Adrenal gland (tissue), 12 donors: Measurements from ENCODE around the gene PRKCZ. TPM values are rescaled to one million over a fixed set of nuclear protein-coding genes. Genes with fewer than 3 reads are reported as not detected.

Experiments
- DNase-seq, 7 donors: peaks; one replicate each; pipeline ENCODE4 v3.0.0-alpha.2; 2019 to 2020
- H3K27ac ChIP-seq, 5 donors: fragments of 200-600 bp; sonication (generic) in 4 of 5; 1 replicate in 3 of 5; 2 replicates in 2 of 5; pipeline versions ENCODE4 v1.5.1 to v1.8.0; 2016 to 2020; ENCODE audit warnings: mild to moderate bottlenecking in 1 of 5
- H3K27me3 ChIP-seq: fragments of 200-600 bp; 2 replicates; pipeline ENCODE4 v1.8.0; 2021
- H3K36me3 ChIP-seq, 2 donors: fragments of 200-600 bp; replicated peaks in 1 of 2; 1 replicate in 1 of 2; 2 replicates in 1 of 2; pipeline versions ENCODE4 v1.5.1 to v1.8.0; 2018 to 2022
- H3K4me1 ChIP-seq, 2 donors: fragments of 200-600 bp; replicated peaks in 1 of 2; 1 replicate in 1 of 2; 2 replicates in 1 of 2; pipeline versions ENCODE4 v1.5.1 to v1.8.0; 2018 to 2021
- H3K4me3 ChIP-seq, 4 donors: fragments of 200-600 bp; sonication (generic) in 3 of 4; one replicate each; pipeline ENCODE4 v1.5.1; 2016 to 2018
- H3K9me3 ChIP-seq, 3 donors: fragments of 200-600 bp; sonication (generic) in 1 of 3; replicated peaks in 1 of 3; 1 replicate in 2 of 3; 2 replicates in 1 of 3; pipeline versions ENCODE4 v1.5.1 to v1.8.0; 2016 to 2021
- CTCF ChIP-seq, 6 experiments: fragments of 450-650 bp in 4 of 6; fragments of 200-600 bp in 2 of 6; sonication (generic) in 1 of 6; IDR thresholded peaks; 1 replicate in 5 of 6; 2 replicates in 1 of 6; pipeline versions ENCODE4 v1.5.1 to v1.8.0; 2016 to 2021; ENCODE audit warnings: antibody characterized with exemption in 6 of 6, mild to moderate bottlenecking in 2 of 6, moderate library complexity in 1 of 6
- POLR2A ChIP-seq, 2 donors: fragments of 450-650 bp; IDR thresholded peaks; one replicate each; pipeline ENCODE4 v1.6.1; 2017; ENCODE audit warnings: antibody characterized with exemption in 2 of 2, mild to moderate bottlenecking in 2 of 2, moderate library complexity in 1 of 2
- WGBS, 4 donors: extraction: QIAGEN DNeasy Blood & Tissue Kit in 2 of 4; methylation state at CpG; one replicate each; pipeline versions ENCODE4 v1.1.5 to v1.1.7; 2013 to 2017; 5-methylcytosine and 5-hydroxymethylcytosine counted together
- intact Hi-C, 2 donors: fragments of 100-400 bp; cut with DNase I; formaldehyde crosslinking; loops; one replicate each; pipeline versions ENCODE4 v1.14.1 to v1.15.0; 2022 to 2023
- polyA plus RNA-seq, 3 donors: library from polyadenylated mRNA; stranded (reverse); fragments of 200-250 nt in 2 of 3; fragments of 350-450 nt in 1 of 3; fragmentation: Illumina TruSeq in 1 of 3; extraction: RNeasy Lipid Tissue Mini Kit (QIAGEN cat#74804) in 1 of 3; gene quantifications; one replicate each; pipeline ENCODE4 v1.2.3, GENCODE V29; 2013 to 2014
- total RNA-seq, 9 donors: library from RNA; depleted of rRNA in 4 of 9; stranded (reverse); fragments of >200 nt in 4 of 9; fragments of 120-200 nt in 1 of 9; fragmentation: NEBNext Ultra II Directional in 1 of 9; extraction: Animal tissue kit (Norgen Biotek cat#: 25700) in 1 of 9; gene quantifications; one replicate each; pipeline versions ENCODE4 v1.1.0 to v1.2.4, GENCODE V29; 2013 to 2023
- donor health status: healthy with polysubstance abuse.
- donor health status: Bipolar disorder and iron deficiency.
- donor health status: DM: yes; HTN: yes; CAD: no.
- donor health status: DM: no; HTN: no; CAD: no.
- donor health status: DM: no; HTN: no; CAD: no.
- donor health status: DM: yes; HTN: yes; CAD: no.

Gene PRKCZ
- total and polyA plus RNA-seq, 12 donors = 8.2 to 50.5 (median 25.4) TPM

GRCh38 chr1:2019172-2019543 lies 31.1 kb upstream of the PRKCZ start, which contains the start of gene GABRD:
Gene GABRD (plus strand): TSS chr1:2019345. CDS start chr1:2019424, 79 bp downstream.
- intact Hi-C loops = no loop called here
- 0 to 1% methylated on average over 35 to 39 of the region's 60 CpGs; no CpG with 5 or more reads in 2 of the 4 donors for WGBS, 4 donors
- TF ChIP-seq CTCF (IDR thresholded peaks at IDR 0.05) = no peak
- no peak for TF ChIP-seq POLR2A (IDR thresholded peaks at IDR 0.05)
- Histone ChIP-seq H3K27me3 (peaks cover 32% of the 10 kb centered on the region), H3K4me3 (peak within 1 kb of the TSS in 1 of 4 donors; percentile 55), H3K4me1 (peaks cover 0 to 4% of the 10 kb centered on the region in 2 donors), H3K36me3 (no peaks in the 10 kb centered on the region), H3K9me3 (no peaks in the 10 kb centered on the region), H3K27ac (no peak within 1 kb of the TSS)
- DNase-seq = peak in 2 of 7 donors; percentile 15 to 29

- H3K9me3 ChIP-seq = no peaks in the 10 kb centered on the region
- H3K4me1 ChIP-seq = peaks cover 0 to 4% of the 10 kb centered on the region in 2 donors
- intact Hi-C loops = no loop called here
- DNase-seq = peak in 1 of 7 donors; percentile 42
- no peak overlapping the region for H3K27ac ChIP-seq
- peaks cover 32% of the 10 kb centered on the region for H3K27me3 ChIP-seq
- 13 to 67% (median 17%) methylated on average over 1 to 61 of the region's 61 CpGs for WGBS, 4 donors
- TF ChIP-seq CTCF (IDR thresholded peaks at IDR 0.05) (no peak), POLR2A (IDR thresholded peaks at IDR 0.05) (no peak)
- no peaks in the 10 kb centered on the region for H3K36me3 ChIP-seq
- peak overlapping the region in 1 of 4 donors; percentile 55 for H3K4me3 ChIP-seq
These were observed 30.5 kb upstream of the PRKCZ start for GRCh38 chr1:2019571-2020309.

GRCh38 chr1:2020310-2020655 lies 29.9 kb upstream of the PRKCZ start:
- peaks cover 32% of the 10 kb centered on the region for H3K27me3 ChIP-seq
- 86 to 95% (median 90%) methylated on average over 5 to 11 of the region's 11 CpGs for WGBS, 4 donors
- no peak for TF ChIP-seq CTCF (IDR thresholded peaks at IDR 0.05)
- no peak for TF ChIP-seq POLR2A (IDR thresholded peaks at IDR 0.05)
- intact Hi-C loops = no loop called here
- no peaks in the 10 kb centered on the region for H3K36me3 ChIP-seq
- no peak for DNase-seq
- no peak overlapping the region for H3K27ac ChIP-seq
- no peak overlapping the region for H3K4me3 ChIP-seq
- H3K4me1 ChIP-seq = peaks cover 3 to 7% of the 10 kb centered on the region in 2 donors
- no peaks in the 10 kb centered on the region for H3K9me3 ChIP-seq

- H3K9me3 ChIP-seq = no peaks in the 10 kb centered on the region
- peaks cover 32% of the 10 kb centered on the region for H3K27me3 ChIP-seq
- H3K4me1 ChIP-seq = peaks cover 5 to 16% of the 10 kb centered on the region in 2 donors
- WGBS, 4 donors = 85 to 91% (median 90%) methylated on average over 9 to 25 of the region's 25 CpGs
- H3K4me3 ChIP-seq = no peak overlapping the region
- peak in 1 of 7 donors; percentile 16 for DNase-seq
- TF ChIP-seq CTCF (IDR thresholded peaks at IDR 0.05) (no peak), POLR2A (IDR thresholded peaks at IDR 0.05) (no peak)
- H3K36me3 ChIP-seq = no peaks in the 10 kb centered on the region
- no peak overlapping the region for H3K27ac ChIP-seq
- intact Hi-C loops = no loop called here
These were observed 28.7 kb upstream of the PRKCZ start for GRCh38 chr1:2021550-2021949.
